GM12878 (cell line): Measurements from ENCODE around the gene PRDM15. TPM values are rescaled to one million over a fixed set of nuclear protein-coding genes. Genes with fewer than 3 reads are reported as not detected.
A peak's percentile ranks its signal among the peaks of the same experiment; 100 is the strongest.

Experiments
- ATAC-seq: fragments of 200-7000 bp; cut with Tn5 transposase; 3 replicates; pipeline ENCODE4 v1.9.1; 2020; ENCODE audit warnings: mild to moderate bottlenecking, moderate library complexity
- BruUV-seq: library from RNA; stranded (reverse); fragments of 400-500 nt; replicated peaks from 2 replicates; lab custom pipeline; 2021; lab: Mats Ljungman, UMichigan
- CTCF ChIA-PET: fragments of 300-600 bp; sonication (Branson Sonifier 250); formaldehyde crosslinking; extraction: SDS; loops from one replicate; lab custom pipeline; 2021; ENCODE audit warnings: inconsistent platforms; lab: Yijun Ruan, JAX
- POLR2A ChIA-PET: fragments of 350-600 bp; formaldehyde crosslinking; extraction: SDS; loops from one replicate; lab custom pipeline; 2021; ENCODE audit warnings: inconsistent platforms; lab: Charles Lee
- RAD21 ChIA-PET: fragments of 300-600 bp; sonication (Branson Sonifier 250); formaldehyde crosslinking; loops from one replicate; lab custom pipeline; 2023; ENCODE audit warnings: antibody characterized with exemption; ENCODE audit not compliant: unreplicated experiment; lab: Charles Lee
- SMC1A ChIA-PET: fragments of 300-600 bp; sonication (Branson Sonifier 250); formaldehyde crosslinking; loops from one replicate; lab custom pipeline; 2023; ENCODE audit not compliant: unreplicated experiment, uncharacterized antibody; lab: Charles Lee
- DNase-seq: peaks from one replicate; pipeline ENCODE4 v3.0.0-alpha.2; 2011; ENCODE audit warnings: low read depth, low spot score
- FAIRE-seq: peaks from 3 replicates; lab custom pipeline; 2011; peaks lifted over from hg19 to GRCh38; lab: Jason Lieb, UNC
- H2AFZ ChIP-seq: 2 replicates; pipeline ENCODE4 v1.6.0; 2011; ENCODE audit warnings: low read depth, low read length, control low read depth; ENCODE audit not compliant: control insufficient read depth
- H3K27ac ChIP-seq: 2 replicates; pipeline ENCODE4 v1.5.1; 2011; ENCODE audit warnings: control low read depth; ENCODE audit not compliant: control insufficient read depth, insufficient read depth
- H3K27me3 ChIP-seq, 2 experiments: replicated peaks in 1 of 2; 2 replicates each; pipeline versions ENCODE4 v1.6.0 to v1.6.1; 2011; ENCODE audit warnings: low read length in 1 of 2; ENCODE audit not compliant: control insufficient read depth in 2 of 2, insufficient read depth in 2 of 2
- H3K36me3 ChIP-seq, 2 experiments: 2 replicates each; pipeline ENCODE4 v1.5.1; 2011; ENCODE audit warnings: low read length in 1 of 2; ENCODE audit not compliant: control insufficient read depth in 2 of 2, insufficient read depth in 2 of 2
- H3K4me1 ChIP-seq: 2 replicates; pipeline ENCODE4 v1.6.1; 2011; ENCODE audit warnings: mild to moderate bottlenecking, low read length, moderate library complexity, mixed read lengths; ENCODE audit not compliant: control insufficient read depth, insufficient read depth
- H3K4me2 ChIP-seq: 2 replicates; pipeline ENCODE4 v1.6.0; 2011; ENCODE audit warnings: control low read depth; ENCODE audit not compliant: control insufficient read depth, insufficient read depth
- H3K4me3 ChIP-seq: fragments of 200-600 bp; sonication (generic); 2 replicates; pipeline ENCODE4 v1.5.1; 2016
- H3K79me2 ChIP-seq: 2 replicates; pipeline ENCODE4 v1.6.0; 2011; ENCODE audit warnings: low read length; ENCODE audit not compliant: control insufficient read depth, insufficient read depth
- H3K9ac ChIP-seq: 2 replicates; pipeline ENCODE4 v1.8.0; 2011; ENCODE audit warnings: low read length, control low read depth, mixed read lengths; ENCODE audit not compliant: control insufficient read depth, insufficient read depth
- H3K9me3 ChIP-seq: replicated peaks from 3 replicates; pipeline ENCODE4 v1.5.1; 2011; ENCODE audit warnings: mild to moderate bottlenecking, low read length; ENCODE audit not compliant: control insufficient read depth, insufficient read depth
- H4K20me1 ChIP-seq: 2 replicates; pipeline ENCODE4 v1.6.0; 2011; ENCODE audit not compliant: control insufficient read depth, insufficient read depth
- CHD1 ChIP-seq: IDR thresholded peaks from 2 replicates; pipeline ENCODE4 v1.6.1; 2012; ENCODE audit warnings: low read depth, low read length, improper control_type of control experiment
- CREB1 ChIP-seq: IDR thresholded peaks from 2 replicates; pipeline ENCODE4 v1.6.1; 2012; ENCODE audit warnings: low read depth, mild to moderate bottlenecking, inconsistent platforms
- EED ChIP-seq: sonication (generic); IDR thresholded peaks from 2 replicates; pipeline ENCODE4 v1.6.1; 2016; ENCODE audit warnings: antibody characterized with exemption, low read depth
- EGR1 ChIP-seq, 2 experiments: IDR thresholded peaks; 1 replicate in 1 of 2; 2 replicates in 1 of 2; pipeline ENCODE4 v1.6.1; 2011 to 2012; ENCODE audit warnings: low read depth in 2 of 2, low read length in 2 of 2, borderline replicate concordance in 1 of 2, mild to moderate bottlenecking in 1 of 2, moderate library complexity in 1 of 2
- EP300 ChIP-seq, 2 experiments: fragments of 150-350 bp in 1 of 2; IDR thresholded peaks; 2 replicates each; pipeline ENCODE4 v1.6.1; 2011 to 2012; ENCODE audit warnings: low read depth in 2 of 2, low read length in 2 of 2, borderline replicate concordance in 1 of 2, improper control_type of control experiment in 1 of 2, inconsistent platforms in 1 of 2; ENCODE audit not compliant: control insufficient read depth in 1 of 2
- HCFC1 ChIP-seq: fragments of 150-350 bp; IDR thresholded peaks from 2 replicates; pipeline ENCODE4 v1.6.1; 2014; ENCODE audit warnings: low read length
- JUNB ChIP-seq: IDR thresholded peaks from 2 replicates; pipeline ENCODE4 v1.6.1; 2016; ENCODE audit warnings: antibody characterized with exemption, mild to moderate bottlenecking
- KAT2A ChIP-seq: conservative IDR thresholded peaks from 2 replicates; pipeline ENCODE4 v1.6.1; 2011; ENCODE audit warnings: low read depth, low read length; ENCODE audit not compliant: control insufficient read depth
- KDM1A ChIP-seq: fragments of 200-600 bp; sonication (generic); IDR thresholded peaks from 2 replicates; pipeline ENCODE4 v1.6.1; 2016; ENCODE audit warnings: borderline replicate concordance
- KLF5 ChIP-seq: fragments of 450-650 bp; IDR thresholded peaks from 2 replicates; pipeline ENCODE4 v1.6.1; 2014; ENCODE audit warnings: mild to moderate bottlenecking; ENCODE audit not compliant: partially characterized antibody
- LARP7 ChIP-seq: fragments of 450-650 bp; IDR thresholded peaks from 2 replicates; pipeline ENCODE4 v1.6.1; 2017; ENCODE audit warnings: mild to moderate bottlenecking
- MTA3 ChIP-seq: IDR thresholded peaks from 2 replicates; pipeline ENCODE4 v1.6.1; 2012; ENCODE audit warnings: low read length, inconsistent platforms, borderline replicate concordance
- NBN ChIP-seq: fragments of 450-650 bp; IDR thresholded peaks from 2 replicates; pipeline ENCODE4 v1.6.1; 2016
- NKRF ChIP-seq: fragments of 450-650 bp; conservative IDR thresholded peaks from 2 replicates; pipeline ENCODE4 v1.6.1; 2017; ENCODE audit warnings: mild to moderate bottlenecking, moderate library complexity
- NR2F1 ChIP-seq: fragments of 450-650 bp; conservative IDR thresholded peaks from 2 replicates; pipeline ENCODE4 v1.6.1; 2017; ENCODE audit warnings: mild to moderate bottlenecking
- PAX5 ChIP-seq: IDR thresholded peaks from 2 replicates; pipeline ENCODE4 v1.6.1; 2011; ENCODE audit warnings: low read depth, low read length, borderline replicate concordance
- POLR2A ChIP-seq: IDR thresholded peaks from 2 replicates; pipeline ENCODE4 v1.6.1; 2011; ENCODE audit warnings: low read depth, mild to moderate bottlenecking, low read length
- SIN3A ChIP-seq: IDR thresholded peaks from 2 replicates; pipeline ENCODE4 v1.6.1; 2012; ENCODE audit warnings: low read depth, low read length, improper control_type of control experiment
- SUZ12 ChIP-seq: fragments of 200-600 bp; sonication (generic); IDR thresholded peaks from one replicate; pipeline ENCODE4 v1.6.1; 2018; ENCODE audit warnings: antibody characterized with exemption, mild to moderate bottlenecking; ENCODE audit not compliant: unreplicated experiment
- YY1 ChIP-seq: IDR thresholded peaks from 2 replicates; pipeline ENCODE4 v1.6.1; 2011; ENCODE audit warnings: low read depth, mild to moderate bottlenecking, low read length
- WGBS: methylation state at CpG from one replicate; pipeline ENCODE4 v1.1.6; 2016; ENCODE audit warnings: low lambda C conversion rate; ENCODE audit not compliant: insufficient replicate concordance, insufficient coverage; ENCODE audit errors: missing lambda C conversion rate; 5-methylcytosine and 5-hydroxymethylcytosine counted together
- in situ Hi-C: fragments of 300-500 bp; cut with MboI; formaldehyde crosslinking; loops from 9 replicates; pipeline ENCODE4 v1.14.3; 2018; ENCODE audit warnings: mixed read lengths
- intact Hi-C: fragments of 100-400 bp; cut with micrococcal nuclease; formaldehyde crosslinking; loops from one replicate; pipeline ENCODE4 v1.14.2; 2022; ENCODE audit not compliant: unreplicated experiment
- polyA plus RNA-seq, 11 experiments: library from polyadenylated mRNA; depleted of rRNA in 4 of 11; unstranded in 6 of 11; stranded (reverse) in 5 of 11; fragments of >200 nt; fragmentation: Nextera tagmentation in 4 of 11; fragmentation: Illumina TruSeq in 1 of 11; extraction: Ambion mirVana in 4 of 11; extraction: Trizol in 1 of 11; gene quantifications; 1 replicate in 1 of 11; 2 replicates in 10 of 11; pipeline versions ENCODE4 v1.2.1 to v1.2.3, GENCODE V29; 2011 to 2016; ENCODE audit warnings: inconsistent platforms in 2 of 11, missing spikeins in 2 of 11, low read depth in 1 of 11
- total RNA-seq, 4 experiments: library from RNA; depleted of rRNA in 3 of 4; stranded (reverse); fragments of >200 nt in 3 of 4; fragmentation: Illumina TruSeq in 1 of 4; extraction: Trizol in 1 of 4; gene quantifications; 2 replicates each; pipeline versions ENCODE4 v1.2.1 to v1.2.3, GENCODE V29; 2013 to 2021
- TF ChIP-seq, protein P1 (sequence below): IDR thresholded peaks from 2 replicates; pipeline ENCODE4 v1.6.1; 2012; ENCODE audit warnings: improper control_type of control experiment, low read depth, low read length; ENCODE audit not compliant: insufficient replicate concordance

PRDM15 gene
- total and polyA plus RNA-seq, 10 of the 15 experiments (the other 5 are each of a cell fraction or from before 2014, with no cell fraction given) = 2.2 to 16.0 (median 8.6) TPM

GRCh38 chr21:41901099-41901498, 22.0 kb upstream of the PRDM15 start:
- Histone ChIP-seq H3K27me3 (no peaks in the 10 kb centered on the region), H3K9ac (no peak overlapping the region), H2AFZ (no peak overlapping the region), H3K36me3 (peaks cover 5 to 11% of the 10 kb centered on the region in 2 experiments), H3K4me2 (no peak overlapping the region), H3K4me3 (no peak overlapping the region), H3K27ac (no peak overlapping the region), H3K79me2 (no peaks in the 10 kb centered on the region), H3K9me3 (no peaks in the 10 kb centered on the region), H3K4me1 (peaks cover 8% of the 10 kb centered on the region), H4K20me1 (no peaks in the 10 kb centered on the region)
- intact Hi-C loops (loop anchor here (5.0 kb wide), 1 partner anchor 216 kb away; no protein-coding TSS in a partner anchor), in situ Hi-C loops (no loop called here)
- no TSS peak for BruUV-seq
- ChIA-PET SMC1A (no interaction called here), RAD21 (no interaction called here), CTCF (interaction anchor here (0.8 to 2.3 kb wide), 3 partner anchors 11 to 217 kb away, joined by 3 to 6 read pairs (median 3); no protein-coding TSS in a partner anchor), POLR2A (no interaction called here)
- ATAC-seq = peak; percentile 62
- peak; percentile 54 for FAIRE-seq
- WGBS = 40% methylated on average over 12 of the region's 12 CpGs
- no peak for DNase-seq
- TF ChIP-seq JUNB = peak; percentile 76
- no peak for TF ChIP-seq MTA3
- TF ChIP-seq EED = no peak
- TF ChIP-seq CHD1 = no peak
- no peak for TF ChIP-seq NBN
- TF ChIP-seq PAX5 = no peak
- no peak for TF ChIP-seq KLF5
- TF ChIP-seq NR2F1 = no peak
- no peak for TF ChIP-seq HCFC1
- peak; percentile 71; the same call in 1 of the 2 replicates for TF ChIP-seq CREB1
- TF ChIP-seq EGR1 (IDR thresholded peaks at IDR 0.05; ENCODE audit: borderline replicate concordance in 1 of 2, low read depth in 2 of 2, low read length in 2 of 2) = no peak
- no peak for TF ChIP-seq NKRF
- TF ChIP-seq POLR2A = no peak
- no peak for TF ChIP-seq SIN3A
- TF ChIP-seq, protein P1, sequence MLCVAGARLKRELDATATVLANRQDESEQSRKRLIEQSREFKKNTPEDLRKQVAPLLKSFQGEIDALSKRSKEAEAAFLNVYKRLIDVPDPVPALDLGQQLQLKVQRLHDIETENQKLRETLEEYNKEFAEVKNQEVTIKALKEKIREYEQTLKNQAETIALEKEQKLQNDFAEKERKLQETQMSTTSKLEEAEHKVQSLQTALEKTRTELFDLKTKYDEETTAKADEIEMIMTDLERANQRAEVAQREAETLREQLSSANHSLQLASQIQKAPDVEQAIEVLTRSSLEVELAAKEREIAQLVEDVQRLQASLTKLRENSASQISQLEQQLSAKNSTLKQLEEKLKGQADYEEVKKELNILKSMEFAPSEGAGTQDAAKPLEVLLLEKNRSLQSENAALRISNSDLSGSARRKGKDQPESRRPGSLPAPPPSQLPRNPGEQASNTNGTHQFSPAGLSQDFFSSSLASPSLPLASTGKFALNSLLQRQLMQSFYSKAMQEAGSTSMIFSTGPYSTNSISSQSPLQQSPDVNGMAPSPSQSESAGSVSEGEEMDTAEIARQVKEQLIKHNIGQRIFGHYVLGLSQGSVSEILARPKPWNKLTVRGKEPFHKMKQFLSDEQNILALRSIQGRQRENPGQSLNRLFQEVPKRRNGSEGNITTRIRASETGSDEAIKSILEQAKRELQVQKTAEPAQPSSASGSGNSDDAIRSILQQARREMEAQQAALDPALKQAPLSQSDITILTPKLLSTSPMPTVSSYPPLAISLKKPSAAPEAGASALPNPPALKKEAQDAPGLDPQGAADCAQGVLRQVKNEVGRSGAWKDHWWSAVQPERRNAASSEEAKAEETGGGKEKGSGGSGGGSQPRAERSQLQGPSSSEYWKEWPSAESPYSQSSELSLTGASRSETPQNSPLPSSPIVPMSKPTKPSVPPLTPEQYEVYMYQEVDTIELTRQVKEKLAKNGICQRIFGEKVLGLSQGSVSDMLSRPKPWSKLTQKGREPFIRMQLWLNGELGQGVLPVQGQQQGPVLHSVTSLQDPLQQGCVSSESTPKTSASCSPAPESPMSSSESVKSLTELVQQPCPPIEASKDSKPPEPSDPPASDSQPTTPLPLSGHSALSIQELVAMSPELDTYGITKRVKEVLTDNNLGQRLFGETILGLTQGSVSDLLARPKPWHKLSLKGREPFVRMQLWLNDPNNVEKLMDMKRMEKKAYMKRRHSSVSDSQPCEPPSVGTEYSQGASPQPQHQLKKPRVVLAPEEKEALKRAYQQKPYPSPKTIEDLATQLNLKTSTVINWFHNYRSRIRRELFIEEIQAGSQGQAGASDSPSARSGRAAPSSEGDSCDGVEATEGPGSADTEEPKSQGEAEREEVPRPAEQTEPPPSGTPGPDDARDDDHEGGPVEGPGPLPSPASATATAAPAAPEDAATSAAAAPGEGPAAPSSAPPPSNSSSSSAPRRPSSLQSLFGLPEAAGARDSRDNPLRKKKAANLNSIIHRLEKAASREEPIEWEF = no peak
- no peak for TF ChIP-seq LARP7
- TF ChIP-seq SUZ12 = no peak
- no peak for TF ChIP-seq YY1
- no peak for TF ChIP-seq EP300 (IDR thresholded peaks at IDR 0.05; ENCODE audit: borderline replicate concordance in 1 of 2, control insufficient read depth in 1 of 2, low read depth in 2 of 2, low read length in 2 of 2)
- TF ChIP-seq KAT2A = no peak
- no peak for TF ChIP-seq KDM1A
